ENCODE measurements around the gene ABR. TPM values are rescaled to one million over a fixed set of nuclear protein-coding genes. Genes with fewer than 3 reads are reported as not detected.
A peak's percentile ranks its signal among the peaks of the same experiment; 100 is the strongest.

The ABR gene
- total RNA-seq, 1 donor from 2014 or later = 110 TPM

DNA sequence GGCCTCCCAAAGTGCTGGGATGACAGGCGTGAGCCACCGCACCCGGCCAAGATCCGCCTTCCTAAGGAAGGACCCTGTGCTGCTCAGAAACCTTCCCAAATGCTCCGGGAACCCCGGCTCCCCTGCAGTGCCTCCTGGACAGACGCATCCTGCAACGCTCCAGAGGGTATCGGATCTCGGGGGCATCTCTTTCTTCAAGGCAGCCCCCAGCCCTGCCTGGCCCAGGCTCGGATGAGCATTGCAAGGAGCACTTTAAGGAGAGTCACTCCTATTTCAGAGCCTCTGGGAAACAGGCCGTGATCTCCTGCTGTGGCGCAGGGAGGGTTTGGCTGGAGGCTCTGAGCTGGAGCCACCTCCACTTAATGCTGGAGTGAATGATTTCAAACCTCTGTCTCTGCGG lies 17.2 kb upstream of the ABR start:
- peaks cover 19% of the 10 kb centered on the region for H3K4me1 Mint-ChIP-seq (ENCODE audit: unreplicated experiment)
- no peak overlapping the region for H3K4me3 Mint-ChIP-seq (ENCODE audit: unreplicated experiment)
- H3K27me3 Mint-ChIP-seq (ENCODE audit: unreplicated experiment) = no peaks in the 10 kb centered on the region
- no peaks in the 10 kb centered on the region for H3K9me3 Mint-ChIP-seq (ENCODE audit: unreplicated experiment)
- TF ChIP-seq, protein P1, sequence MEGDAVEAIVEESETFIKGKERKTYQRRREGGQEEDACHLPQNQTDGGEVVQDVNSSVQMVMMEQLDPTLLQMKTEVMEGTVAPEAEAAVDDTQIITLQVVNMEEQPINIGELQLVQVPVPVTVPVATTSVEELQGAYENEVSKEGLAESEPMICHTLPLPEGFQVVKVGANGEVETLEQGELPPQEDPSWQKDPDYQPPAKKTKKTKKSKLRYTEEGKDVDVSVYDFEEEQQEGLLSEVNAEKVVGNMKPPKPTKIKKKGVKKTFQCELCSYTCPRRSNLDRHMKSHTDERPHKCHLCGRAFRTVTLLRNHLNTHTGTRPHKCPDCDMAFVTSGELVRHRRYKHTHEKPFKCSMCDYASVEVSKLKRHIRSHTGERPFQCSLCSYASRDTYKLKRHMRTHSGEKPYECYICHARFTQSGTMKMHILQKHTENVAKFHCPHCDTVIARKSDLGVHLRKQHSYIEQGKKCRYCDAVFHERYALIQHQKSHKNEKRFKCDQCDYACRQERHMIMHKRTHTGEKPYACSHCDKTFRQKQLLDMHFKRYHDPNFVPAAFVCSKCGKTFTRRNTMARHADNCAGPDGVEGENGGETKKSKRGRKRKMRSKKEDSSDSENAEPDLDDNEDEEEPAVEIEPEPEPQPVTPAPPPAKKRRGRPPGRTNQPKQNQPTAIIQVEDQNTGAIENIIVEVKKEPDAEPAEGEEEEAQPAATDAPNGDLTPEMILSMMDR (IDR thresholded peaks at IDR 0.05) = no peak
- H3K36me3 Mint-ChIP-seq (ENCODE audit: unreplicated experiment) = no peaks in the 10 kb centered on the region
- H3K27ac Mint-ChIP-seq (ENCODE audit: unreplicated experiment) = peak overlapping the region; percentile 61
- DNase-seq (ENCODE audit: extremely low spot score, unreplicated experiment) = no peak

DNA sequence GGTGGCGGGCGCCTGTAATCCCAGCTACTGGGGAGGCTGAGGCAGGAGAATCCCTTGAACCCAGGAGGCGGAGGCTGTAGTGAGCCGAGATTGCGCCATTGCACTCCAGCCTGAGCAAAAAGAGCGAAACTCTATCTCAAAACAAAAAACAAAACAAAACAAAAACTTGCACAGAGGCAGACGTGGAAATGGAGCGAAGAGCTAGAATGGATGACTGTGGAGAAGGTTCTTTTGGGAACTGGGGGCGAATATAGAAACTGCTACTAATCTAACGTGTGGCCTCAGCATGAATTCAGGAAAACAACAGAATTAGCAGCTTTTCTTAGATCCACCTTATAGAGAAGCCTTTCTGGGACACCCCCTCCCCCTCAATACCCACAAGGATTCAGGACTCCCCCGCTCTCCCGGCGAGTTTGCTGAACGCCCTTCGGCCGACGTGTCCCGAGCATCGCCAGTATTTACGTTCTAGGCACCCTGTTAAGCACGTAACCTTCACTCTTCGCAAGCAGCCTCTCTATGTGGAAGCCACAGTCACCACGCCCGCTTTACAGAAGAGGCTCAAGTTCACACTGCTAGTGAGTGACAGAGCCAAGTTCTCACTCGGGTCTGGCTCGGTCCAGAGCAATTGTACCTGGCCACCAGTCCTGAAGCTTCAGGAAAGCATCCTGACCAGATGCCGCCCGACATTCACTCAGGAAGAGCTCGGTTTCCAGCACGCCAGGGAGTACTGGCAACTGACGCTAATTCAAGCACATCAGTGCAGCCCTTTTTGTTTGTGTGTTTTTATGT lies 13.3 kb upstream of the ABR start:
- no peak for DNase-seq (ENCODE audit: extremely low spot score, unreplicated experiment)
- Mint-ChIP-seq H3K4me1 (ENCODE audit: unreplicated experiment) (peaks cover 37% of the 10 kb centered on the region), H3K4me3 (ENCODE audit: unreplicated experiment) (no peak overlapping the region), H3K36me3 (ENCODE audit: unreplicated experiment) (no peaks in the 10 kb centered on the region), H3K27me3 (ENCODE audit: unreplicated experiment) (no peaks in the 10 kb centered on the region), H3K9me3 (ENCODE audit: unreplicated experiment) (no peaks in the 10 kb centered on the region), H3K27ac (ENCODE audit: unreplicated experiment) (no peak overlapping the region)
- TF ChIP-seq, protein P1 (IDR thresholded peaks at IDR 0.05) = no peak

DNA sequence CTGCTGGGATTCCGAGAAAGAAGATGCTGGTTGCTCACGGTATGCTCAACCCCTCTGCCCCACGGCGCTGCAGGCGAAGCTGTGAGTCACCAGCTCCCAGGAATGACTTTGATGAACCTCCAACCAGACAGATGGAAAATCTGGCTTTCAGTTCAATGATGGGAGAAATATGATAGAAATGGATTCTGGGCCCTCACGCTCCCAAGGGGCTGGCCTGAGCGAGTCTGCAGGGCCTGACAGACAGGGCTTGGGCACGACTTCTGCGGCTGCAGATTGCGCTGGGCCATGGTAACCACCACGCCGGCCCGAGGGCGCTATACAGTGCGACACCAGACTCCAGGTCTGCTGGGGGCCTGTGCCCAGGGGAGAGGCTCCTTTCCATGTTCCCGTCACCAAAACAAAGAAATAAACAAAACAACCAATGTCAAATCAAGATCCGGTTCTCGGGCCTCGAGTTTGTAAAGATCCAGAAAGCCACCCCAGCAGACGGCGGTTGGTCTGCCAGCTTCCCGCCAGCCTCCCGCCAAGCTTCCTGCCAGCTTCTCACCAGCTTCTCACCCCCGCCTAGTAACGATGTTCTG lies 11.1 kb upstream of the ABR start:
- H3K36me3 Mint-ChIP-seq (ENCODE audit: unreplicated experiment) = no peaks in the 10 kb centered on the region
- H3K27ac Mint-ChIP-seq (ENCODE audit: unreplicated experiment) = peak overlapping the region; percentile 80
- peaks cover 37% of the 10 kb centered on the region for H3K4me1 Mint-ChIP-seq (ENCODE audit: unreplicated experiment)
- DNase-seq (ENCODE audit: extremely low spot score, unreplicated experiment) = no peak
- TF ChIP-seq, protein P1 (IDR thresholded peaks at IDR 0.05) = no peak
- no peak overlapping the region for H3K4me3 Mint-ChIP-seq (ENCODE audit: unreplicated experiment)
- H3K27me3 Mint-ChIP-seq (ENCODE audit: unreplicated experiment) = no peaks in the 10 kb centered on the region
- no peaks in the 10 kb centered on the region for H3K9me3 Mint-ChIP-seq (ENCODE audit: unreplicated experiment)

DNA sequence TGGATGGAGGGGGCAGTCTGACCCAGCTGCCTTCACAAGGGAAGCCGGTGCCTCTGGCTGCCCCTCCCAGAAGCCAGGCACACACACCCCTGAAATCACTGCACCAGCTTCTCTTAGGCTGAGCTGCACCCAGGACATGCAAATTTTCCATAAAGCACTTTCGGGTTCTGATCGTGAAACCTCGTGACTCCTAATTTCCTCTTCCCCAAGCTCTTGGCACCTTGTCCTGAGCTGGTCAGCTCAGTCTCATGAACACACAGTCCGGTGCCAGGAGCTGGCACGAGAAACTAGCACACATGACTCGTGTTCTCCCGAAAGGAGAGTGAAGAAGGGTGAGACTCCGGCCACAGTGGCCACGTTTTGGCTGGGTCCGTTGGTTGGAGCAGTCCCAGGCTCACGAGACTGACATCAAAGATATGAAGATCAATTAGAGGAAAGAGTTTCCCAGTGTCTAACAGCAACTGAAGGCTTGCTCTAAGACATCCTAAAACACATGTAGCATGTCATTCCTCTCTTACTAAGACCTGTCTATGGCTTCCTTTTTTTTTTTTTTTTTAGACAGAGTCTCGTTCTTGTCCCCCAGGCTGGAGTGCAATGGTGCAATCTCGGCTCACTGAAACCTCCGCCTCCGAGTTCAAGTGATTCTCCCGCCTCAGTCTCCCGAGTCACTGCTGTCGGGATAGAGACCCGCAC lies 9.2 kb upstream of the ABR start:
- Mint-ChIP-seq H3K27ac (ENCODE audit: unreplicated experiment) (no peak overlapping the region), H3K36me3 (ENCODE audit: unreplicated experiment) (no peaks in the 10 kb centered on the region), H3K4me3 (ENCODE audit: unreplicated experiment) (no peak overlapping the region), H3K27me3 (ENCODE audit: unreplicated experiment) (no peaks in the 10 kb centered on the region), H3K9me3 (ENCODE audit: unreplicated experiment) (no peaks in the 10 kb centered on the region), H3K4me1 (ENCODE audit: unreplicated experiment) (peaks cover 37% of the 10 kb centered on the region)
- TF ChIP-seq, protein P1 (IDR thresholded peaks at IDR 0.05) = no peak
- no peak for DNase-seq (ENCODE audit: extremely low spot score, unreplicated experiment)

Data from osteocyte (in vitro differentiated cells).